ENCODE results near the gene RGS18.

RGS18 gene

GRCh38 chr1:192119701-192120100 lies 38.6 kb upstream of the RGS18 start:
- Histone ChIP-seq H2BK5ac (ENCODE audit: low read depth, low read length, poor library complexity) (no peak overlapping the region), H3K79me2 (ENCODE audit: control insufficient read depth, insufficient read depth, low read length, poor library complexity) (no peaks in the 10 kb centered on the region), H4K12ac (ENCODE audit: low read depth, low read length) (no peak overlapping the region), H3K36me3 (ENCODE audit: control insufficient read depth in 1 of 2, insufficient read depth in 2 of 2, low read length in 2 of 2) (no peaks in the 10 kb centered on the region), H3K4me1 (ENCODE audit: control insufficient read depth in 1 of 2, insufficient read depth in 2 of 2, low read length in 2 of 2) (no peaks in the 10 kb centered on the region), H3K9me3 (ENCODE audit: insufficient read depth, low read depth, low read length) (no peaks in the 10 kb centered on the region), H4K91ac (ENCODE audit: low read depth, low read length) (no peak overlapping the region), H2BK12ac (ENCODE audit: low read length) (no peak overlapping the region), H2AK5ac (ENCODE audit: low read length) (no peak overlapping the region), H3K27ac (ENCODE audit: low read depth, low read length) (no peak overlapping the region), H3K9ac (ENCODE audit: low read length) (no peak overlapping the region), H2AFZ (ENCODE audit: insufficient read depth, low read length, poor library complexity) (no peak overlapping the region), H3K4ac (ENCODE audit: low read depth, low read length) (no peak overlapping the region), H2BK120ac (ENCODE audit: insufficient read depth, low read length, poor library complexity) (no peak overlapping the region), H3K18ac (ENCODE audit: low read length) (no peak overlapping the region), H3K79me1 (ENCODE audit: low read length) (no peaks in the 10 kb centered on the region), H3K4me2 (ENCODE audit: low read length) (no peak overlapping the region), H3K14ac (ENCODE audit: low read length) (no peak overlapping the region), H3K27me3 (ENCODE audit: insufficient read depth, low read length) (no peaks in the 10 kb centered on the region), H3K4me3 (ENCODE audit: low read depth, low read length) (no peak overlapping the region), H3K23ac (ENCODE audit: low read length) (no peak overlapping the region), H4K8ac (ENCODE audit: low read depth, low read length) (no peak overlapping the region)
- DNase-seq = no peak
- WGBS (ENCODE audit: extremely low coverage, insufficient coverage, insufficient read length) = no CpG with 5 or more reads among the region's 2 CpGs

- no peaks in the 10 kb centered on the region for H3K9me3 ChIP-seq (ENCODE audit: insufficient read depth, low read depth, low read length)
- no peak overlapping the region for H3K4me2 ChIP-seq (ENCODE audit: low read length)
- no peak overlapping the region for H3K4ac ChIP-seq (ENCODE audit: low read depth, low read length)
- H3K79me1 ChIP-seq (ENCODE audit: low read length) = no peaks in the 10 kb centered on the region
- no peaks in the 10 kb centered on the region for H3K36me3 ChIP-seq (ENCODE audit: control insufficient read depth in 1 of 2, insufficient read depth in 2 of 2, low read length in 2 of 2)
- H2BK12ac ChIP-seq (ENCODE audit: low read length) = no peak overlapping the region
- H3K27me3 ChIP-seq (ENCODE audit: insufficient read depth, low read length) = no peaks in the 10 kb centered on the region
- H4K8ac ChIP-seq (ENCODE audit: low read depth, low read length) = no peak overlapping the region
- H3K9ac ChIP-seq (ENCODE audit: low read length) = no peak overlapping the region
- no peak overlapping the region for H2AK5ac ChIP-seq (ENCODE audit: low read length)
- no peak overlapping the region for H3K18ac ChIP-seq (ENCODE audit: low read length)
- no peaks in the 10 kb centered on the region for H3K4me1 ChIP-seq (ENCODE audit: control insufficient read depth in 1 of 2, insufficient read depth in 2 of 2, low read length in 2 of 2)
- H4K91ac ChIP-seq (ENCODE audit: low read depth, low read length) = no peak overlapping the region
- no peak overlapping the region for H3K4me3 ChIP-seq (ENCODE audit: low read depth, low read length)
- no peak overlapping the region for H2AFZ ChIP-seq (ENCODE audit: insufficient read depth, low read length, poor library complexity)
- no peak overlapping the region for H2BK5ac ChIP-seq (ENCODE audit: low read depth, low read length, poor library complexity)
- no peak overlapping the region for H3K27ac ChIP-seq (ENCODE audit: low read depth, low read length)
- no peak overlapping the region for H3K23ac ChIP-seq (ENCODE audit: low read length)
- DNase-seq = no peak
- H3K79me2 ChIP-seq (ENCODE audit: control insufficient read depth, insufficient read depth, low read length, poor library complexity) = no peaks in the 10 kb centered on the region
- no peak overlapping the region for H4K12ac ChIP-seq (ENCODE audit: low read depth, low read length)
- no peak overlapping the region for H3K14ac ChIP-seq (ENCODE audit: low read length)
- no peak overlapping the region for H2BK120ac ChIP-seq (ENCODE audit: insufficient read depth, low read length, poor library complexity)
These were observed 35.6 kb upstream of the RGS18 start for GRCh38 chr1:192122668-192123067.

GRCh38 chr1:192123212-192123611 lies 35.0 kb upstream of the RGS18 start:
- Histone ChIP-seq H3K36me3 (ENCODE audit: control insufficient read depth in 1 of 2, insufficient read depth in 2 of 2, low read length in 2 of 2) (no peaks in the 10 kb centered on the region), H4K8ac (ENCODE audit: low read depth, low read length) (no peak overlapping the region), H3K14ac (ENCODE audit: low read length) (no peak overlapping the region), H3K9ac (ENCODE audit: low read length) (peak overlapping the region; percentile 25), H3K27me3 (ENCODE audit: insufficient read depth, low read length) (no peaks in the 10 kb centered on the region), H3K4ac (ENCODE audit: low read depth, low read length) (no peak overlapping the region), H4K12ac (ENCODE audit: low read depth, low read length) (no peak overlapping the region), H4K91ac (ENCODE audit: low read depth, low read length) (no peak overlapping the region), H2BK5ac (ENCODE audit: low read depth, low read length, poor library complexity) (no peak overlapping the region), H3K79me1 (ENCODE audit: low read length) (no peaks in the 10 kb centered on the region), H3K27ac (ENCODE audit: low read depth, low read length) (no peak overlapping the region), H3K23ac (ENCODE audit: low read length) (no peak overlapping the region), H2BK120ac (ENCODE audit: insufficient read depth, low read length, poor library complexity) (no peak overlapping the region), H2AK5ac (ENCODE audit: low read length) (no peak overlapping the region), H3K4me2 (ENCODE audit: low read length) (no peak overlapping the region), H3K9me3 (ENCODE audit: insufficient read depth, low read depth, low read length) (no peaks in the 10 kb centered on the region), H3K4me3 (ENCODE audit: low read depth, low read length) (no peak overlapping the region), H3K18ac (ENCODE audit: low read length) (no peak overlapping the region), H3K4me1 (ENCODE audit: control insufficient read depth in 1 of 2, insufficient read depth in 2 of 2, low read length in 2 of 2) (no peaks in the 10 kb centered on the region), H3K79me2 (ENCODE audit: control insufficient read depth, insufficient read depth, low read length, poor library complexity) (no peaks in the 10 kb centered on the region), H2AFZ (ENCODE audit: insufficient read depth, low read length, poor library complexity) (no peak overlapping the region), H2BK12ac (ENCODE audit: low read length) (no peak overlapping the region)
- DNase-seq = no peak
- WGBS (ENCODE audit: extremely low coverage, insufficient coverage, insufficient read length) = no CpG with 5 or more reads among the region's 2 CpGs

- no CpG with 5 or more reads among the region's 2 CpGs for WGBS (ENCODE audit: extremely low coverage, insufficient coverage, insufficient read length)
- Histone ChIP-seq H4K91ac (ENCODE audit: low read depth, low read length) (no peak overlapping the region), H2BK12ac (ENCODE audit: low read length) (no peak overlapping the region), H3K4me1 (ENCODE audit: control insufficient read depth in 1 of 2, insufficient read depth in 2 of 2, low read length in 2 of 2) (no peaks in the 10 kb centered on the region), H3K27me3 (ENCODE audit: insufficient read depth, low read length) (no peaks in the 10 kb centered on the region), H3K27ac (ENCODE audit: low read depth, low read length) (no peak overlapping the region), H3K14ac (ENCODE audit: low read length) (no peak overlapping the region), H3K9ac (ENCODE audit: low read length) (no peak overlapping the region), H3K9me3 (ENCODE audit: insufficient read depth, low read depth, low read length) (no peaks in the 10 kb centered on the region), H2AFZ (ENCODE audit: insufficient read depth, low read length, poor library complexity) (no peak overlapping the region), H3K79me2 (ENCODE audit: control insufficient read depth, insufficient read depth, low read length, poor library complexity) (no peaks in the 10 kb centered on the region), H2BK120ac (ENCODE audit: insufficient read depth, low read length, poor library complexity) (no peak overlapping the region), H3K4ac (ENCODE audit: low read depth, low read length) (no peak overlapping the region), H3K18ac (ENCODE audit: low read length) (no peak overlapping the region), H2BK5ac (ENCODE audit: low read depth, low read length, poor library complexity) (no peak overlapping the region), H3K79me1 (ENCODE audit: low read length) (no peaks in the 10 kb centered on the region), H2AK5ac (ENCODE audit: low read length) (no peak overlapping the region), H3K4me2 (ENCODE audit: low read length) (no peak overlapping the region), H3K4me3 (ENCODE audit: low read depth, low read length) (no peak overlapping the region), H3K23ac (ENCODE audit: low read length) (no peak overlapping the region), H3K36me3 (ENCODE audit: control insufficient read depth in 1 of 2, insufficient read depth in 2 of 2, low read length in 2 of 2) (no peaks in the 10 kb centered on the region), H4K8ac (ENCODE audit: low read depth, low read length) (no peak overlapping the region), H4K12ac (ENCODE audit: low read depth, low read length) (no peak overlapping the region)
- no peak for DNase-seq
These were observed 32.1 kb upstream of the RGS18 start for GRCh38 chr1:192126030-192126619.
